HCT116 (cell line): ENCODE results near the gene EIF2A. TPM values are rescaled to one million over a fixed set of nuclear protein-coding genes. Genes with fewer than 3 reads are reported as not detected.
A peak's percentile ranks its signal among the peaks of the same experiment; 100 is the strongest.

ENCODE experiments used
- ATAC-seq: fragments of 200-7000 bp; cut with Tn5 transposase; 2 replicates; pipeline ENCODE4 v1.9.1; 2020; ENCODE audit warnings: mild to moderate bottlenecking, moderate library complexity
- BruUV-seq: library from RNA; stranded (reverse); fragments of 400-500 nt; replicated peaks from 2 replicates; lab custom pipeline; 2021; lab: Mats Ljungman, UMichigan
- CTCF ChIA-PET: fragments of 300-600 bp; sonication (Branson Sonifier 250); formaldehyde crosslinking; loops from one replicate; lab custom pipeline; 2021; ENCODE audit warnings: antibody characterized with exemption; lab: Charles Lee
- POLR2A ChIA-PET: fragments of 300-600, 350-600 bp; sonication (Branson Sonifier 250); formaldehyde crosslinking; loops from one replicate; lab custom pipeline; 2021; ENCODE audit warnings: antibody characterized with exemption; lab: Charles Lee
- RAD21 ChIA-PET, 2 experiments: fragments of 300-600 bp; sonication (Branson Sonifier 250); formaldehyde crosslinking; loops; one replicate each; lab custom pipeline; 2023; ENCODE audit warnings: low total read pairs in 2 of 2; ENCODE audit not compliant: uncharacterized antibody in 2 of 2, unreplicated experiment in 2 of 2, low non-redundant PET in 1 of 2; lab: Charles Lee
- DNase-seq: peaks from one replicate; pipeline ENCODE4 v3.0.0-alpha.2; 2010; ENCODE audit warnings: low read depth, low spot score
- H2AFZ ChIP-seq: fragments of 200-600 bp; shearing (Covaris generic), sonication (generic); 2 replicates; pipeline ENCODE4 v1.6.1; 2017; ENCODE audit warnings: low read depth, mixed run types, mixed read lengths, antibody characterized with exemption, low read length; ENCODE audit not compliant: poor library complexity, severe bottlenecking
- H3K27ac ChIP-seq: 2 replicates; pipeline ENCODE4 v1.5.1; 2012; ENCODE audit warnings: low read depth, low read length
- H3K27me3 ChIP-seq: fragments of 200-600 bp; sonication (generic); 2 replicates; pipeline ENCODE4 v1.6.1; 2016; ENCODE audit warnings: mixed run types, low read length, mixed read lengths; ENCODE audit not compliant: insufficient read depth
- H3K36me3 ChIP-seq, 2 experiments: fragments of 200-500 bp in 1 of 2; fragments of 200-600 bp in 1 of 2; sonication (Bioruptor generic) in 1 of 2; sonication (generic) in 1 of 2; 2 replicates each; pipeline versions ENCODE4 v1.5.1 to v1.6.1; 2014 to 2016; ENCODE audit warnings: low read length in 2 of 2, inconsistent platforms in 1 of 2, mixed read lengths in 1 of 2, mixed run types in 1 of 2; ENCODE audit not compliant: insufficient read depth in 2 of 2, control insufficient read depth in 1 of 2
- H3K4me1 ChIP-seq, 2 experiments: fragments of 200-600 bp in 1 of 2; sonication (generic) in 1 of 2; 2 replicates each; pipeline versions ENCODE4 v1.5.1 to v1.6.1; 2012 to 2017; ENCODE audit warnings: low read length in 2 of 2, inconsistent platforms in 1 of 2, mild to moderate bottlenecking in 1 of 2, mixed read lengths in 1 of 2, mixed run types in 1 of 2, moderate library complexity in 1 of 2; ENCODE audit not compliant: insufficient read depth in 2 of 2, control insufficient read depth in 1 of 2
- H3K4me2 ChIP-seq: fragments of 200-600 bp; sonication (generic); 2 replicates; pipeline ENCODE4 v1.6.1; 2017; ENCODE audit warnings: mixed run types, low read length, mixed read lengths
- H3K4me3 ChIP-seq, 2 experiments: fragments of 200-600 bp in 1 of 2; sonication (generic) in 1 of 2; replicated peaks in 1 of 2; 2 replicates each; pipeline ENCODE4 v1.5.1; 2011 to 2016; ENCODE audit warnings: low read length in 2 of 2, control low read depth in 1 of 2, low read depth in 1 of 2, mild to moderate bottlenecking in 1 of 2, mixed read lengths in 1 of 2, mixed run types in 1 of 2
- H3K79me2 ChIP-seq: fragments of 200-600 bp; sonication (generic); 2 replicates; pipeline ENCODE4 v1.6.1; 2017; ENCODE audit warnings: mild to moderate bottlenecking, mixed run types, low read length, moderate library complexity, mixed read lengths; ENCODE audit not compliant: insufficient read depth
- H3K9ac ChIP-seq: fragments of 200-600 bp; sonication (generic); 2 replicates; pipeline ENCODE4 v1.6.1; 2016; ENCODE audit warnings: low read length, mixed read lengths
- H3K9me2 ChIP-seq: fragments of 200-600 bp; sonication (generic), shearing (Covaris generic); 2 replicates; pipeline ENCODE4 v1.6.1; 2017; ENCODE audit warnings: mixed run types, mild to moderate bottlenecking, moderate library complexity; ENCODE audit not compliant: insufficient read depth
- H3K9me3 ChIP-seq, 2 experiments: fragments of 200-500 bp in 1 of 2; fragments of 200-600 bp in 1 of 2; sonication (Bioruptor generic) in 1 of 2; sonication (generic) in 1 of 2; 2 replicates each; pipeline ENCODE4 v1.6.1; 2014 to 2017; ENCODE audit warnings: low read length in 2 of 2, mixed read lengths in 2 of 2, inconsistent platforms in 1 of 2, low read depth in 1 of 2, mild to moderate bottlenecking in 1 of 2, mixed run types in 1 of 2, moderate library complexity in 1 of 2; ENCODE audit not compliant: control insufficient read depth in 1 of 2, insufficient read depth in 1 of 2
- H4K20me1 ChIP-seq: fragments of 200-600 bp; sonication (generic), shearing (Covaris generic); 2 replicates; pipeline ENCODE4 v1.6.1; 2017; ENCODE audit warnings: mixed run types, mild to moderate bottlenecking, moderate library complexity; ENCODE audit not compliant: insufficient read depth
- CBX3 ChIP-seq: IDR thresholded peaks from 2 replicates; pipeline ENCODE4 v1.6.1; 2012; ENCODE audit warnings: low read depth
- CEBPB ChIP-seq: IDR thresholded peaks from 2 replicates; pipeline ENCODE4 v1.6.1; 2012; ENCODE audit warnings: low read depth
- FOSL1 ChIP-seq: IDR thresholded peaks from 2 replicates; pipeline ENCODE4 v1.6.1; 2012; ENCODE audit warnings: low read depth
- JUND ChIP-seq: IDR thresholded peaks from 2 replicates; pipeline ENCODE4 v1.6.1; 2012
- SP1 ChIP-seq: IDR thresholded peaks from 2 replicates; pipeline ENCODE4 v1.6.1; 2012; ENCODE audit warnings: low read depth
- TCF7L2 ChIP-seq: IDR thresholded peaks from 2 replicates; pipeline ENCODE4 v1.7.0; 2011; ENCODE audit warnings: borderline replicate concordance, inconsistent platforms; ENCODE audit not compliant: insufficient read depth, insufficient read length; ENCODE audit errors: extremely low read depth
- intact Hi-C: fragments of 100-400 bp; cut with micrococcal nuclease; formaldehyde crosslinking; loops from 2 replicates; pipeline ENCODE4 v1.10.0; 2022
- total RNA-seq: library from RNA; stranded (reverse); gene quantifications from one replicate; pipeline ENCODE4 v1.2.1, GENCODE V29; 2021; ENCODE audit not compliant: unreplicated experiment
- TF ChIP-seq, protein P1 (sequence below): IDR thresholded peaks from 2 replicates; pipeline ENCODE4 v1.6.1; 2011; ENCODE audit warnings: mild to moderate bottlenecking, low read length, moderate library complexity; ENCODE audit not compliant: insufficient replicate concordance; ENCODE audit errors: extremely low read depth

The EIF2A gene
- total RNA-seq, 1 experiment from 2014 or later: 126 TPM

DNA sequence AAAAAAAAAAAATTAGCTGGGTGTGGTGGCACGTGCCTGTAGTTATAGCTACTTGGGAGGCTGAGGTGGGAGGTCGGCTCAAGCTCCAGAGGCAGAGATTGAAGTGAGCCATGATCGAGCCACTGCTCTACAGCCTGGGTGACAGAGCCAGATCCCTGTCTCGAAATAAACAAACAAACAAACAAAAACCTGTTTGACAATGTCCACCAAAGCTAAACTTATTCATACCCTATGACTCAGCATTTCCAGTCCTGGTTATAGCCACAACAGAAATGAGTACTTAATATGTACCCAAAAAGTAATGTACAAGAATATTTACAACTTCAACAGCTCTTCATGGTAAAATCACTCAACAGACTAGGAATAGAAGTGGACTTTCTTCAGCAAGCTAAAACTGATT lies 31.4 kb upstream of the EIF2A start:
- peak overlapping the region; percentile 29 for H2AFZ ChIP-seq
- no peak overlapping the region for H3K4me3 ChIP-seq
- no peaks in the 10 kb centered on the region for H3K79me2 ChIP-seq
- H3K9me2 ChIP-seq: no peaks in the 10 kb centered on the region
- H3K4me2 ChIP-seq: peak overlapping the region; percentile 11; the same call in 1 of the 2 replicates
- CTCF ChIA-PET: no interaction called here
- POLR2A ChIA-PET: no interaction called here
- no peaks in the 10 kb centered on the region for H3K36me3 ChIP-seq
- no TSS peak for BruUV-seq
- TF ChIP-seq SP1 (peak; percentile 26; the same call in 1 of the 2 replicates), JUND (peak; percentile 58), FOSL1 (peak; percentile 50)
- TF ChIP-seq, protein P1, sequence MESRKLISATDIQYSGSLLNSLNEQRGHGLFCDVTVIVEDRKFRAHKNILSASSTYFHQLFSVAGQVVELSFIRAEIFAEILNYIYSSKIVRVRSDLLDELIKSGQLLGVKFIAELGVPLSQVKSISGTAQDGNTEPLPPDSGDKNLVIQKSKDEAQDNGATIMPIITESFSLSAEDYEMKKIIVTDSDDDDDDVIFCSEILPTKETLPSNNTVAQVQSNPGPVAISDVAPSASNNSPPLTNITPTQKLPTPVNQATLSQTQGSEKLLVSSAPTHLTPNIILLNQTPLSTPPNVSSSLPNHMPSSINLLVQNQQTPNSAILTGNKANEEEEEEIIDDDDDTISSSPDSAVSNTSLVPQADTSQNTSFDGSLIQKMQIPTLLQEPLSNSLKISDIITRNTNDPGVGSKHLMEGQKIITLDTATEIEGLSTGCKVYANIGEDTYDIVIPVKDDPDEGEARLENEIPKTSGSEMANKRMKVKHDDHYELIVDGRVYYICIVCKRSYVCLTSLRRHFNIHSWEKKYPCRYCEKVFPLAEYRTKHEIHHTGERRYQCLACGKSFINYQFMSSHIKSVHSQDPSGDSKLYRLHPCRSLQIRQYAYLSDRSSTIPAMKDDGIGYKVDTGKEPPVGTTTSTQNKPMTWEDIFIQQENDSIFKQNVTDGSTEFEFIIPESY: no peak
- RAD21 ChIA-PET: no interaction called here
- H3K9ac ChIP-seq: no peak overlapping the region
- peaks cover 0 to 16% of the 10 kb centered on the region in 2 experiments; a peak in 1 of 4 replicates for H3K4me1 ChIP-seq
- H4K20me1 ChIP-seq: no peaks in the 10 kb centered on the region
- intact Hi-C loops: no loop called here
- H3K27ac ChIP-seq: no peak overlapping the region
- ATAC-seq (no peak), DNase-seq (peak; percentile 8)
- no peaks in the 10 kb centered on the region for H3K27me3 ChIP-seq
- H3K9me3 ChIP-seq: no peaks in the 10 kb centered on the region

- no TSS peak for BruUV-seq
- Histone ChIP-seq H4K20me1 (no peaks in the 10 kb centered on the region), H3K36me3 (no peaks in the 10 kb centered on the region), H3K4me1 (peaks cover 0 to 16% of the 10 kb centered on the region in 2 experiments; a peak in 1 of 4 replicates), H3K9me3 (no peaks in the 10 kb centered on the region), H3K9ac (no peak overlapping the region), H2AFZ (no peak overlapping the region), H3K27ac (no peak overlapping the region), H3K9me2 (no peaks in the 10 kb centered on the region), H3K4me3 (no peak overlapping the region), H3K27me3 (no peaks in the 10 kb centered on the region), H3K79me2 (no peaks in the 10 kb centered on the region), H3K4me2 (peak overlapping the region; percentile 13; the same call in 1 of the 2 replicates)
- DNase-seq (peak; percentile 4), ATAC-seq (peak; percentile 22; the same call in 1 of the 2 replicates)
- ChIA-PET POLR2A (no interaction called here), CTCF (no interaction called here), RAD21 (no interaction called here)
- intact Hi-C loops: no loop called here
- peak; percentile 41; the same call in 1 of the 2 replicates for TF ChIP-seq JUND
- TF ChIP-seq TCF7L2: no peak
- TF ChIP-seq FOSL1: peak; percentile 32; the same call in 1 of the 2 replicates
- TF ChIP-seq CEBPB: no peak
- TF ChIP-seq CBX3: no peak
Observed at GRCh38 chr3:150519026-150519425, 27.6 kb upstream of the EIF2A start.
